OCI-LY7 (cell line): Measurements from ENCODE around the gene TLX2. TPM values are rescaled to one million over a fixed set of nuclear protein-coding genes. Genes with fewer than 3 reads are reported as not detected.

Experiments
- BruUV-seq: library from RNA; stranded (reverse); fragments of 400-500 nt; replicated peaks from 2 replicates; lab custom pipeline; 2021; lab: Mats Ljungman, UMichigan
- CTCF ChIA-PET: fragments of 300-600 bp; sonication (Branson Sonifier 250); formaldehyde crosslinking; loops from one replicate; lab custom pipeline; 2022; ENCODE audit warnings: antibody characterized with exemption; ENCODE audit not compliant: unreplicated experiment; lab: Charles Lee
- POLR2A ChIA-PET: fragments of 300-600 bp; sonication (Branson Sonifier 250); formaldehyde crosslinking; loops from one replicate; lab custom pipeline; 2022; ENCODE audit warnings: antibody characterized with exemption; lab: Charles Lee
- DNase-seq: peaks from one replicate; pipeline ENCODE4 v3.0.0-alpha.2; 2015; ENCODE audit warnings: low spot score
- H2AFZ ChIP-seq: fragments of 200-600 bp; sonication (generic), shearing (Covaris generic); 2 replicates; pipeline ENCODE4 v1.6.1; 2014; ENCODE audit warnings: mild to moderate bottlenecking, antibody characterized with exemption, low read length, moderate library complexity
- H3K27ac ChIP-seq: fragments of 200-600 bp; sonication (generic); 2 replicates; pipeline ENCODE4 v1.5.1; 2014; ENCODE audit warnings: mixed run types, low read depth, mild to moderate bottlenecking, moderate library complexity, low read length, inconsistent platforms; ENCODE audit not compliant: poor library complexity, severe bottlenecking
- H3K36me3 ChIP-seq: fragments of 200-600 bp; sonication (generic); 2 replicates; pipeline ENCODE4 v1.6.1; 2014; ENCODE audit warnings: mild to moderate bottlenecking, antibody characterized with exemption, low read length, moderate library complexity, mixed read lengths; ENCODE audit not compliant: insufficient read depth
- H3K4me1 ChIP-seq: fragments of 200-600 bp; sonication (generic); 2 replicates; pipeline ENCODE4 v1.5.1; 2014; ENCODE audit warnings: mild to moderate bottlenecking, low read length; ENCODE audit not compliant: insufficient read depth, poor library complexity, severe bottlenecking
- H3K4me2 ChIP-seq: fragments of 200-600 bp; sonication (generic); 2 replicates; pipeline ENCODE4 v1.6.1; 2014; ENCODE audit warnings: mild to moderate bottlenecking, low read length
- H3K4me3 ChIP-seq: fragments of 200-600 bp; sonication (generic); 2 replicates; pipeline ENCODE4 v1.5.1; 2014; ENCODE audit warnings: mild to moderate bottlenecking, low read depth, low read length; ENCODE audit not compliant: poor library complexity, severe bottlenecking
- H3K79me2 ChIP-seq: fragments of 200-600 bp; sonication (generic); 2 replicates; pipeline ENCODE4 v1.6.1; 2016; ENCODE audit warnings: low read depth, mild to moderate bottlenecking, low read length, moderate library complexity, mixed read lengths; ENCODE audit not compliant: insufficient read depth
- H3K9me2 ChIP-seq: fragments of 200-600 bp; sonication (generic); 2 replicates; pipeline ENCODE4 v1.6.1; 2016; ENCODE audit warnings: mild to moderate bottlenecking, low read length, mixed read lengths; ENCODE audit not compliant: insufficient read depth
- H3K9me3 ChIP-seq: fragments of 200-600 bp; sonication (generic); 2 replicates; pipeline ENCODE4 v1.6.1; 2014; ENCODE audit warnings: mild to moderate bottlenecking, mixed run types, low read length, mixed read lengths
- H4K20me1 ChIP-seq: fragments of 200-600 bp; sonication (generic); 2 replicates; pipeline ENCODE4 v1.6.1; 2014; ENCODE audit warnings: mild to moderate bottlenecking, antibody characterized with exemption, low read length, moderate library complexity, mixed read lengths; ENCODE audit not compliant: insufficient read depth
- EZH2phosphoT487 ChIP-seq: fragments of 200-600 bp; sonication (generic); IDR thresholded peaks from 2 replicates; pipeline ENCODE4 v1.6.1; 2018; ENCODE audit warnings: low read depth, borderline replicate concordance, mild to moderate bottlenecking, mixed run types, antibody characterized with exemption, low read length, moderate library complexity, mixed read lengths
- intact Hi-C: fragments of 100-400 bp; cut with micrococcal nuclease; formaldehyde crosslinking; loops from one replicate; pipeline ENCODE4 v1.10.0; 2022; ENCODE audit not compliant: unreplicated experiment
- total RNA-seq, 2 experiments: library from RNA; depleted of rRNA in 1 of 2; stranded (reverse); fragments of >200 nt in 1 of 2; shearing (Covaris generic) in 1 of 2; gene quantifications; 2 replicates each; pipeline ENCODE4 v1.2.3, GENCODE V29; 2014 to 2022
- TF ChIP-seq, protein P1 (sequence below): fragments of 200-600 bp; sonication (generic); conservative IDR thresholded peaks from 2 replicates; pipeline ENCODE4 v1.5.1; 2014; ENCODE audit warnings: mild to moderate bottlenecking, antibody characterized with exemption, low read length, moderate library complexity, mixed read lengths

TLX2 gene
- total RNA-seq, 2 experiments from 2014 or later = not detected

DNA sequence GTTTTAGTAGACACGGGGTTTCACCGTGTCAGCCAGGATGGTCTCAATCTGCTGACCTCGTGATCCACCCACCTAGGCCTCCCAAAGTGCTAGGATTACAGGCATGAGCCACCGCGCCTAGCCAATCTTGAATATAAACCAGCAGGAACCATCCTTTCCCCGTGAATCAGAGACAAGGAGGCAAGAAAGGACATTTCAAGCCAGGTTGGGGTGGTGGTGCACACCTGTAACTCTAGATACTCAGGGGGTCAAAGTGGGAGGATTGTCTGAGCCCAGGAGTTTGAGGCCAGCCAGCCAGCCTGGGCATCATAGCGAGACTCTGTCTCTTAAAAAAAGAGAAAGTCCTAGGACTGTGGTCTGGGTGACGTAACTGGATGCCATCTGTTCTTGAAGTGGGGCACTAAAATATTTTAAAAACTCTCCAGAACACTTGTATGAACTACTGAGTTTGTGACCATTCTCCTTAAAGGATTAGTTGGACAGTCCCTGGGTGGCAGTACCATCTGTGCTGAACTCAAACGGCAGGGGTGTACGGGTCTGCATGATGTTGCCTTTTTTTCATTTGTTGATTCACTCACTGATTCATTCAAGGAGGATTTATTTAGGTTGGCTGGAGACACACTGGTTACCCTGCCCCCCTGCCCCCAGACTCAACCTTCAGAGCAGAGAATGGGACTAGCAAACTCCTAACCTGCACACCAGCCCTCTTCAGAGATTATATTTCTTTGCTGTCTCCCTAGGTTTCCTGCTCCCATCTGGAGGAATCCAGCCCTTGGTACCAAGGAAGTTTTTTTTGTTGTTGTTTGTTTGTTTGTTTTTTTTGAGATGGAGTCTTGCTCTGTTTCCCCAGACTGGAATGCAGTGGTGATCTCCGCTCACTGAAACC lies 2.9 kb upstream of the TLX2 start:
- Histone ChIP-seq H2AFZ (no peak overlapping the region), H3K27ac (no peak overlapping the region), H3K9me2 (no peaks in the 10 kb centered on the region), H3K4me3 (no peak overlapping the region), H3K9me3 (no peaks in the 10 kb centered on the region), H3K79me2 (peaks cover 5% of the 10 kb centered on the region; the same call in 1 of the 2 replicates), H3K4me1 (peaks cover 13% of the 10 kb centered on the region), H4K20me1 (no peaks in the 10 kb centered on the region), H3K36me3 (no peaks in the 10 kb centered on the region), H3K4me2 (no peak overlapping the region)
- CTCF ChIA-PET = no interaction called here
- no peak for DNase-seq
- TF ChIP-seq EZH2phosphoT487 = no peak
- TF ChIP-seq, protein P1, sequence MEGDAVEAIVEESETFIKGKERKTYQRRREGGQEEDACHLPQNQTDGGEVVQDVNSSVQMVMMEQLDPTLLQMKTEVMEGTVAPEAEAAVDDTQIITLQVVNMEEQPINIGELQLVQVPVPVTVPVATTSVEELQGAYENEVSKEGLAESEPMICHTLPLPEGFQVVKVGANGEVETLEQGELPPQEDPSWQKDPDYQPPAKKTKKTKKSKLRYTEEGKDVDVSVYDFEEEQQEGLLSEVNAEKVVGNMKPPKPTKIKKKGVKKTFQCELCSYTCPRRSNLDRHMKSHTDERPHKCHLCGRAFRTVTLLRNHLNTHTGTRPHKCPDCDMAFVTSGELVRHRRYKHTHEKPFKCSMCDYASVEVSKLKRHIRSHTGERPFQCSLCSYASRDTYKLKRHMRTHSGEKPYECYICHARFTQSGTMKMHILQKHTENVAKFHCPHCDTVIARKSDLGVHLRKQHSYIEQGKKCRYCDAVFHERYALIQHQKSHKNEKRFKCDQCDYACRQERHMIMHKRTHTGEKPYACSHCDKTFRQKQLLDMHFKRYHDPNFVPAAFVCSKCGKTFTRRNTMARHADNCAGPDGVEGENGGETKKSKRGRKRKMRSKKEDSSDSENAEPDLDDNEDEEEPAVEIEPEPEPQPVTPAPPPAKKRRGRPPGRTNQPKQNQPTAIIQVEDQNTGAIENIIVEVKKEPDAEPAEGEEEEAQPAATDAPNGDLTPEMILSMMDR = no peak
- intact Hi-C loops = no loop called here
- BruUV-seq = no TSS peak
- POLR2A ChIA-PET = interaction anchor here (0.7 to 2.9 kb wide), 4 partner anchors 18 to 774 kb away, joined by 3 to 14 read pairs (median 4); partner anchors contain the start of genes AUP1, HTRA2, INO80B and TPRKB

GRCh38 chr2:74512744-74513604 lies 1.3 kb upstream of the TLX2 start:
- Histone ChIP-seq H2AFZ (no peak overlapping the region), H3K4me2 (no peak overlapping the region), H3K4me1 (peaks cover 7% of the 10 kb centered on the region), H3K36me3 (no peaks in the 10 kb centered on the region), H3K9me2 (no peaks in the 10 kb centered on the region), H4K20me1 (no peaks in the 10 kb centered on the region), H3K79me2 (no peaks in the 10 kb centered on the region), H3K27ac (no peak overlapping the region), H3K4me3 (no peak overlapping the region), H3K9me3 (no peaks in the 10 kb centered on the region)
- POLR2A ChIA-PET = interaction anchor here (0.6 kb wide), 1 partner anchor 58 kb away, joined by 3 read pairs; the partner anchor contains the start of gene INO80B
- DNase-seq = no peak
- intact Hi-C loops = no loop called here
- no TSS peak for BruUV-seq
- CTCF ChIA-PET = no interaction called here
- no peak for TF ChIP-seq EZH2phosphoT487
- TF ChIP-seq, protein P1 = no peak
